Activated T-helper 1 cell treated with anti-CD3 and anti-CD28 coated beads, Interleukin-12 subunit alpha, Interleukin-12 subunit beta, Interleukin-2, Interleukin-4 antibody, amounts not matched to agents 30 ng/mL and 10 ng/mL and 1 ng/mL, durations not matched to agents 14 hours and 24 hours and 36 hours (primary cell): ENCODE measurements around the gene SPTBN1. TPM values are rescaled to one million over a fixed set of nuclear protein-coding genes. Genes with fewer than 3 reads are reported as not detected.
A peak's percentile ranks its signal among the peaks of the same experiment; 100 is the strongest.

Experiments used
- DNase-seq: peaks from one replicate; pipeline ENCODE4 v3.0.0; 2021; ENCODE audit warnings: low spot score
- H3K27ac Mint-ChIP-seq: one replicate; pipeline ENCODE4 v1.8.0; 2021; ENCODE audit warnings: mild to moderate bottlenecking, mixed read lengths
- H3K27me3 Mint-ChIP-seq: one replicate; pipeline ENCODE4 v1.8.0; 2022; ENCODE audit warnings: mild to moderate bottlenecking, moderate library complexity, mixed read lengths; ENCODE audit not compliant: insufficient read depth
- H3K36me3 Mint-ChIP-seq: one replicate; pipeline ENCODE4 v1.8.0; 2021; ENCODE audit warnings: low read depth, mixed read lengths
- H3K4me1 Mint-ChIP-seq: one replicate; pipeline ENCODE4 v1.8.0; 2021; ENCODE audit warnings: low read depth, mixed read lengths
- H3K4me3 Mint-ChIP-seq: one replicate; pipeline ENCODE4 v1.8.0; 2021; ENCODE audit warnings: mild to moderate bottlenecking, moderate library complexity, mixed read lengths
- H3K9me3 Mint-ChIP-seq: one replicate; pipeline ENCODE4 v1.8.0; 2021; ENCODE audit warnings: mixed read lengths
- intact Hi-C: fragments of 100-400 bp; cut with micrococcal nuclease; formaldehyde crosslinking; loops from one replicate; pipeline ENCODE4 v1.15.1; 2024
- total RNA-seq: library from RNA; stranded (reverse); gene quantifications from 2 replicates; pipeline ENCODE4 v1.2.3, GENCODE V29; 2022

Gene SPTBN1
- total RNA-seq, 1 donor from 2014 or later: 64.2 TPM

GRCh38 chr2:54653572-54654204, 197.6 kb downstream of the SPTBN1 start:
- intact Hi-C loops: no loop called here

GRCh38 chr2:54655046-54655809, 199.1 kb downstream of the SPTBN1 start:
- DNase-seq: no peak
- no peaks in the 10 kb centered on the region for H3K27me3 Mint-ChIP-seq
- intact Hi-C loops: no loop called here
- H3K4me1 Mint-ChIP-seq: peaks cover 28% of the 10 kb centered on the region
- H3K36me3 Mint-ChIP-seq: peaks cover 58% of the 10 kb centered on the region
- H3K4me3 Mint-ChIP-seq: no peak overlapping the region
- H3K9me3 Mint-ChIP-seq: no peaks in the 10 kb centered on the region
- H3K27ac Mint-ChIP-seq: no peak overlapping the region

More at GRCh38 chr2:54653572-54654204, 197.6 kb downstream of the SPTBN1 start:
- H3K9me3 Mint-ChIP-seq: no peaks in the 10 kb centered on the region
- H3K36me3 Mint-ChIP-seq: peaks cover 57% of the 10 kb centered on the region
- H3K27me3 Mint-ChIP-seq: no peaks in the 10 kb centered on the region
- H3K27ac Mint-ChIP-seq: no peak overlapping the region
- H3K4me3 Mint-ChIP-seq: no peak overlapping the region
- H3K4me1 Mint-ChIP-seq: peaks cover 25% of the 10 kb centered on the region
- no peak for DNase-seq

- Mint-ChIP-seq H3K4me3 (no peak overlapping the region), H3K27me3 (no peaks in the 10 kb centered on the region), H3K9me3 (no peaks in the 10 kb centered on the region), H3K36me3 (peaks cover 59% of the 10 kb centered on the region), H3K27ac (no peak overlapping the region), H3K4me1 (peaks cover 28% of the 10 kb centered on the region)
- DNase-seq: no peak
- intact Hi-C loops: loop anchor here (1.0 to 2.0 kb wide), 2 partner anchors 47 to 182 kb away; no protein-coding TSS in a partner anchor
These were observed 200.7 kb downstream of the SPTBN1 start for GRCh38 chr2:54656863-54657262.

GRCh38 chr2:54657664-54658083, 201.5 kb downstream of the SPTBN1 start:
- H3K4me1 Mint-ChIP-seq: peaks cover 20% of the 10 kb centered on the region
- H3K27ac Mint-ChIP-seq: no peak overlapping the region
- no peaks in the 10 kb centered on the region for H3K9me3 Mint-ChIP-seq
- H3K4me3 Mint-ChIP-seq: no peak overlapping the region
- intact Hi-C loops: loop anchor here (1.0 to 2.0 kb wide), 5 partner anchors 23 to 181 kb away; no protein-coding TSS in a partner anchor
- DNase-seq: no peak
- peaks cover 58% of the 10 kb centered on the region for H3K36me3 Mint-ChIP-seq
- no peaks in the 10 kb centered on the region for H3K27me3 Mint-ChIP-seq

- no peaks in the 10 kb centered on the region for H3K9me3 Mint-ChIP-seq
- H3K27ac Mint-ChIP-seq: no peak overlapping the region
These were observed 202.5 kb downstream of the SPTBN1 start for GRCh38 chr2:54658564-54659071.

GRCh38 chr2:54659527-54659926, 203.4 kb downstream of the SPTBN1 start:
- Mint-ChIP-seq H3K27ac (no peak overlapping the region), H3K4me3 (no peak overlapping the region), H3K27me3 (no peaks in the 10 kb centered on the region), H3K36me3 (peaks cover 69% of the 10 kb centered on the region), H3K4me1 (peaks cover 16% of the 10 kb centered on the region), H3K9me3 (no peaks in the 10 kb centered on the region)
- no peak for DNase-seq
- intact Hi-C loops: no loop called here

More at GRCh38 chr2:54658564-54659071, 202.5 kb downstream of the SPTBN1 start:
- no peak overlapping the region for H3K4me3 Mint-ChIP-seq
- no peaks in the 10 kb centered on the region for H3K27me3 Mint-ChIP-seq
- peaks cover 16% of the 10 kb centered on the region for H3K4me1 Mint-ChIP-seq
- no peak for DNase-seq
- peaks cover 61% of the 10 kb centered on the region for H3K36me3 Mint-ChIP-seq
- intact Hi-C loops: loop anchor here (1.0 kb wide), 3 partner anchors 22 to 136 kb away; no protein-coding TSS in a partner anchor

GRCh38 chr2:54660752-54661151, 204.6 kb downstream of the SPTBN1 start:
- H3K36me3 Mint-ChIP-seq: peaks cover 68% of the 10 kb centered on the region
- no peaks in the 10 kb centered on the region for H3K27me3 Mint-ChIP-seq
- peaks cover 23% of the 10 kb centered on the region for H3K4me1 Mint-ChIP-seq
- no peak for DNase-seq
- no peak overlapping the region for H3K4me3 Mint-ChIP-seq
- intact Hi-C loops: no loop called here
- H3K27ac Mint-ChIP-seq: no peak overlapping the region
- no peaks in the 10 kb centered on the region for H3K9me3 Mint-ChIP-seq

- no peak overlapping the region for H3K4me3 Mint-ChIP-seq
- no peaks in the 10 kb centered on the region for H3K27me3 Mint-ChIP-seq
- peaks cover 75% of the 10 kb centered on the region for H3K36me3 Mint-ChIP-seq
- intact Hi-C loops: no loop called here
- no peak overlapping the region for H3K27ac Mint-ChIP-seq
- H3K9me3 Mint-ChIP-seq: no peaks in the 10 kb centered on the region
- no peak for DNase-seq
- peaks cover 21% of the 10 kb centered on the region for H3K4me1 Mint-ChIP-seq
These were observed 207.4 kb downstream of the SPTBN1 start for GRCh38 chr2:54663424-54664030.

- DNase-seq: no peak
- Mint-ChIP-seq H3K27ac (no peak overlapping the region), H3K36me3 (peaks cover 74% of the 10 kb centered on the region), H3K27me3 (no peaks in the 10 kb centered on the region), H3K4me1 (peaks cover 17% of the 10 kb centered on the region), H3K4me3 (no peak overlapping the region), H3K9me3 (no peaks in the 10 kb centered on the region)
- intact Hi-C loops: no loop called here
These were observed 208.2 kb downstream of the SPTBN1 start for GRCh38 chr2:54664238-54664786.

GRCh38 chr2:54665436-54665856, 209.3 kb downstream of the SPTBN1 start:
- DNase-seq: peak; percentile 33
- Mint-ChIP-seq H3K4me3 (no peak overlapping the region), H3K36me3 (peaks cover 72% of the 10 kb centered on the region), H3K9me3 (no peaks in the 10 kb centered on the region), H3K4me1 (peaks cover 20% of the 10 kb centered on the region), H3K27me3 (no peaks in the 10 kb centered on the region), H3K27ac (no peak overlapping the region)
- intact Hi-C loops: loop anchor here (1.0 kb wide), 2 partner anchors 39 to 173 kb away; no protein-coding TSS in a partner anchor

GRCh38 chr2:54666131-54666633, 210.1 kb downstream of the SPTBN1 start:
- Mint-ChIP-seq H3K27me3 (no peaks in the 10 kb centered on the region), H3K4me1 (peaks cover 22% of the 10 kb centered on the region), H3K27ac (no peak overlapping the region), H3K4me3 (no peak overlapping the region), H3K9me3 (no peaks in the 10 kb centered on the region), H3K36me3 (peaks cover 73% of the 10 kb centered on the region)
- no peak for DNase-seq
- intact Hi-C loops: no loop called here

GRCh38 chr2:54666634-54667265, 210.6 kb downstream of the SPTBN1 start:
- no peak for DNase-seq
- Mint-ChIP-seq H3K4me3 (no peak overlapping the region), H3K4me1 (peaks cover 24% of the 10 kb centered on the region), H3K27me3 (no peaks in the 10 kb centered on the region), H3K9me3 (no peaks in the 10 kb centered on the region), H3K36me3 (peaks cover 70% of the 10 kb centered on the region), H3K27ac (no peak overlapping the region)
- intact Hi-C loops: no loop called here
